Middle frontal gyrus (tissue), 1 donor: ENCODE results near the gene SEPTIN8.

Experiments used
- DNase-seq: peaks from one replicate; pipeline ENCODE4 v3.0.0-alpha.2; 2015; ENCODE audit warnings: low spot score; ENCODE audit errors: extremely low spot score

SEPTIN8 gene

DNA sequence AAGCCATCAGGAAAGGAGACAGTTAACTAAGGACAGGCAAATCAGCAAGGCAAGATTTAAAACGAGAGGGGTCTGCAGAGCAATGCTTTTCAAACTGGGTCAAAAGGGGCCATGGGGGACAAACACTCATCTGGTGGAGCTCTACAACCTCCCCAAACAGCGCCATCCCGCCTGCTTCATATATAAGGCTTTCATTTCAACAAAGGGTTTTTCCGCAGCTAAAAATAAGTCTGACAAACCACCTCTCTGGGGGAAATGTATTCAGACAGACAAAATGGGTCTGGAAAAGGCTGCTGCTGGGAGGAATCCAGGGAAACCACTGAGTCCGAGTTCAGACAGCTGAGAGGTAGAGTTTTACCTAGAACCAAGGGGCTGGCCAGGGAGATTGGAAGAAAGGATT is 8.3 kb upstream of the SEPTIN8 start:
- DNase-seq, result no peak

DNA sequence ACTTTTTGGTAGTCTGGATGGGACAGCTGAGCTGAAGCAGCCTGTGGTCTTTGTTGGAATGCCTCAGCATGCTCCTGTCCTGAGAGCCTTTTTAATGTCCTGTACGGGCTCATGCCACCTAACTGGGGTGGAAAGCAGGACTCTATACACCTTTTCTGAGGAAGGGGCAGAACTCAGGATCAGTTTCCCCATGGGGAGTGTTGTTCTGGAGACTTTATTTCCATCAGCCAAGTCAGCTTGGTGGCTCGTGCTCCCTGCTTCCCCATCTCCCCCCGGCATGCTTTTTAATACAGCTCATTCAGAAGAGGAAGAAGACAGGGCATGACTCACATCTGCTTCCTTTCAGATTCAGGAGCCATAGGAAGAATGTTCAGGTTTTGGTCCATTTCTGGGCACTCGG is 5.1 kb upstream of the SEPTIN8 start:
- DNase-seq, result no peak

DNA sequence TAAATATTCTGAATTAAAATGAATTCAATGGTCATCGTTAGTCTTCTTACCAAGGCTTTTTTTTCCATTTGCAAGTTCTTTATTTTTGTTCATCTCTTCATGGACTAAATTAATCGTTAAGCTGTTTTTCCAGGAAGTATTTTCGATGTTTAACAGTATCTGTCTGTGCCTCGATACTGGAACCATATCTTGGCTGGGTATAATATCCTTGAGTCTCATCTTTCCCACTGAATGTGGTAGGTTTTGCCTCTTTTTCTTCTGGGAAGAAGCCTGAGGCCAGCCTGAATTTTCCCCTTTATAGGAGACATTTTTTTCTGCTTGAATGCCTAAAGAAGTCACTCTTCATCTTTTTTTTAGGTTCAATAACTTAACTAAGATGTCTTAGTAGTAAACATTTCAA is 4.0 kb upstream of the SEPTIN8 start:
- no peak for DNase-seq

DNA sequence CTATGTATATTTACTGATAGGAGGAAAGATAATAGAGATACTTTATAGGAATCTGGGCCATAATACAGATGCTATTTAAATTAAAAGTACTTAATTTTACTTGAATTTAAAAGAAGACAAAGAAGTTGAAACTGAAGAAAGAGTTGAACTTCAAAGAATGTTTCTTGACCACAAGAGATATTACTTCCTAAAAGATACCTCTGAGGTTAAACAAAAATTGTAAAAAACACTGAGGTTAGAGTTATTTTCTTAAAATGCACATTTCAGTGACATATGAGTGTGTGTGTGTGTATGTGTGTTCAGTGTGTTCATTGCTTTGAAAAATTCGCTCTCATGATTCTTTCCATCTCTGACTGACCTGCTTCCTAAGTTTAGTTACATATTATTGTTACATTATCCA is 3.5 kb upstream of the SEPTIN8 start:
- no peak for DNase-seq

DNA sequence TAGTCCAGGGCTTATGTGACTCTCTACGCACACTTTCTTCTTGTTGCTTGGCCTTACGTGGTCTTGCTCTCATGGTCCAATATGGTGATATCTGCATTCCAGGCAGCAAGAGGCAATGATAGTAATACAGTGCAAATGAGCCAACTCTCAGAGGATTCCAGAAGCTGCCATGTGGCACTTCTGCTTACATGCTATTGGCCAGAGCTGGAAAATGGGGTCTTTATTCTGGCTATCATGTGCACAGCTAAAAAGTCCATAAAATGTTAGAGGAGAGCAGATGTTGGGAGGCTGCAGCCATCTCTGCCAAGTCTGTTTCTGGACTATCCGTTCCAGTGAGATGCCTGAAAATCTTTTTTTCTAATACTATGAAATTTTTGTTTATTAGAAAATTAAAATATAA is 2.9 kb upstream of the SEPTIN8 start:
- DNase-seq, result peak; percentile 67

DNA sequence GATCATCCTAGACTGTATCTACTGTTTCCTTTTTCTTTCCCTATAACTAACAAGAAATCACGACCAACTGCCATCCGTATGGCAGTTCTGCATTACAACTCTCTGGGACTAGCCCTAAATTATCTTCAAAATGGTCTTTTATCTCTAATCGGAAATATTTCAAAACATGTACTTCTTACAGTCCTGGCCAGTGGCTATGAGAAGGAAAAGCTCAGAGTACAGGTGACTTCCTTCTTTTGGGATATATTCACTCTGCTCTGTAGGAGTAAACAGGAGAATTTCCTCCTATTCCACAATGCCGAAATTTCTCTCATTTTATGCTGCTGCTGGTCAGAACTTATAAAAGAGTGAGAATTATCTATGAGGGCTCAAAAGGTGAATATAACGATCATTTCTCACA is 1.8 kb upstream of the SEPTIN8 start:
- no peak for DNase-seq

DNA sequence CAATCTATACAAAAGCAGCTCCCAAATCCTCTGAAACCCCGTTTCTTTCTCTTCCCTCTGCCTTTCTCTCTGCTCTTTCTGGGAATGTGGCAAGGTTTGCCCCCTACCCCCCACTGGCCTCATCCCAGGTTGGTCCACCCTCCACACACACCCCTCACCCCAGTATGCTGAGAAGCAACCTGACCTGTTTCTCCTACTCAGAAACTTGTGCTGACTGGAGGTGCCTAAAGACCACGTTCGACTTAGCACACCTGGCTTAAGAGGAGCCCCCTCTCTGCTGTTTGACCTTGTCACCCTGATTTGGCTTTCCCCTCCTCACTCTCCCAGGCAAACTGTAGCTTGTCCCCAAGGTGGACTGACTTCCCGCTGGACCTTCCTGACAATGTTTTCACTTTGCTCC is 1.1 kb upstream of the SEPTIN8 start:
- no peak for DNase-seq

DNA sequence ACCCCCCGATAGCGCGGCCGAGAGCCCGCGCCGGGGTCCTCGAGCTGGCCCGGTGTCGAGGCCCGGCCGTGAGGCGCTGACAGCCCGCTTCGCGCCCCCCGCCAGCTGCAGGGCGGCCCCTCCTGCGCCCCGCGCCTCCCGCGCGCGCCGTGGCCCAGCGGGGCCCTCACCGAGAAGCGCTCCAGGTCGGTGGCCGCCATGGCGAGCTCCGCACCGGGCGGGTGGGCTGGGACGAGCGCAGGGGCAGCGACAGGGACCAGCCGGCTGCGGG is 166 bp downstream of the SEPTIN8 start:
- no peak for DNase-seq

DNA sequence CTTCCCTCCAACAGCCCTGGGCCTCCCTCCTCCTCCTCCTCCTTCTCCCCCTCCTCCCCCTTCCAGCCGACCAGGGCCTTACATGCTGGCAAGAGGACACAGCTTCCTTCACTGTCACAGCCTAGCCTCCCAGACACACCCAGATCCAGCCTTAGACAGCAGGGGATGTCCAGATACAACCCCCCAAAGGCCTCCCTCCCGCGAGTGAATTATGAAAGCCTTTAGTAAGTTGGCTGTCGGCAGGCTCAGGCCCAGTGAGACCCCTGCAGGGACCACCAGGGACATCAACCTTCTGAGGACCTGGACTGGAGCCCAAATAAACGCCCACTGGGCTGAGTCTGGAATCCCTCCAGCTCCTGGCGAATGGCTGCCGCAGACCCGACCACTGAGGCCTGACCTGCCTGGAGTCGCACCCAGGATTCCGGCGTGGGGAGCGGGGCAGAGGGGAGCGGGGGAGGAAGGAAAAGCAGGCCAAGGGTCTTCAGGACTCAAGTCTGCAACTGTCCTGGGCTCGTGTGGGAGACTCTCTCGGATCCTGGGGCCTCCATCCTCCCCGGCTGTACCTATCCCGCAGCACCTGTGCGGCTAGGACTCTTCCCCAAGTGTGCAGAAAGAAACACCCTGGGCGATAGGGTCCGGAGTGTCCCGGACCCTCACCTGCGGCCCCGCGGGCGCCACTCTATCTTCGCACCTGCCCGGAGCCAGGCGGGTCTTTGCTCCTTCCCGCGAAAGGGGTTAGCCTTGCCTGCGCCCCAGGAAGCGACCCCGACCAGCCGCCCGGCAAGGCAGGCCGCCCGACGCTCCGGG is 705 bp downstream of the SEPTIN8 start:
- no peak for DNase-seq

DNA sequence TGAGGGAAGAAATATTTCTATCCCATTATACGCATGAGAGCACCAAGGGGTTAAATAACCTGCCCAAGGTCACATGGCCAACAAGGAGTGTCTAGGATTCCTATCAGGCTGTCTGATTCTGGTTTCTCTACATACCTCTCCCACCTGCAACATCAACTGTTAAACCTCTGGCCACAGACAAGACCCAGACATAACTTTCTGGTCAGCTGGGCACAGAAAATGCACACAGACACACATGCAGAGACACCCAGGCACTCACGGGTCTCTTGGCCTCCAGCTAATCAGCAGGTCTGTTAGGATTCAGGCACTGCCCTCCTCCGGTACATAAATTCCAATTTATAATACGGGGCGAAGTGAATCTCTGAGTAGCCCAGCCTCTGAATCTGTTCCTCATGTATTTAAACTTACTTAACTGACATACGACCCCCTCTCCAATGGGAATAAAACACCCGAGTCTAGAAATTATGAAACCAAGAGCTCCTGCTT is 1.5 kb downstream of the SEPTIN8 start:
- DNase-seq, result no peak

DNA sequence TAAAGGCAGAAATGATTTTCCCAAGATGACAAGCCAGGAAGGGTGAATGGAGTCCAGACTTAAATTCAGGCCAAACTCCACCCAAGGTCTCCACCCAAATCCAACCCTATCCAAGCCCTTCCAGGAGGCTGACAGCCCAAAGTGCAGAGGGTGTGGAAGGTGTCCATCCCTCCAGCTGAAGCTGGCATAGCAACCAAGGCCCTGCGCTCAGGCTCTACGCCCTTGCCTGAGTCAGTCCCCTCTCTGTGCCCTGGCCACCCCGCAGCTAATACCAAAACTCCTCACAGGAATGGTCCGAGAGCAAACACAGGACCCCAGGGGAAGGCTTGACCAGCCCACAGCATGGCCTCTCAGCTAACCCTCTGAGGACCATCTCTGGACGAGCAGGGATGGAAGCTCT is 2.1 kb downstream of the SEPTIN8 start:
- DNase-seq, result no peak

DNA sequence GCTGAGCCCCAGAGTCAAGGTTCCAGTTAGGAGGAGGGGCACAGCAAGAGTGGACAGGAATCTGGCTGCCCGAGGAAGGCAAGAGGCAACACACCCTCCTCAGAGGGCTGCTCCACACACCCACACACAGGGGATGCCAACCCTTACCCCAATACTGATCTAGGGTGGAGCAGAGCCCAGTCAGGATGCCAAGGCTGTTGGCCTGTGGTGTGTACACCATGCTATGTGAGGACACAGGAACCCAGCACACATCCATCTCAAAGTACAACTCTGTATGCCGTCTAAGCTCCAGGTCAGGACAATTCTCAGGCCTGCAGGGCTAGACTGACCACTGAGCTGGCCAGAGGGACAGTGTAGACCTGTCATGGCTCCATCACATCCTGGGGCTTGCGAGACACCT is 2.6 kb downstream of the SEPTIN8 start:
- no peak for DNase-seq

DNA sequence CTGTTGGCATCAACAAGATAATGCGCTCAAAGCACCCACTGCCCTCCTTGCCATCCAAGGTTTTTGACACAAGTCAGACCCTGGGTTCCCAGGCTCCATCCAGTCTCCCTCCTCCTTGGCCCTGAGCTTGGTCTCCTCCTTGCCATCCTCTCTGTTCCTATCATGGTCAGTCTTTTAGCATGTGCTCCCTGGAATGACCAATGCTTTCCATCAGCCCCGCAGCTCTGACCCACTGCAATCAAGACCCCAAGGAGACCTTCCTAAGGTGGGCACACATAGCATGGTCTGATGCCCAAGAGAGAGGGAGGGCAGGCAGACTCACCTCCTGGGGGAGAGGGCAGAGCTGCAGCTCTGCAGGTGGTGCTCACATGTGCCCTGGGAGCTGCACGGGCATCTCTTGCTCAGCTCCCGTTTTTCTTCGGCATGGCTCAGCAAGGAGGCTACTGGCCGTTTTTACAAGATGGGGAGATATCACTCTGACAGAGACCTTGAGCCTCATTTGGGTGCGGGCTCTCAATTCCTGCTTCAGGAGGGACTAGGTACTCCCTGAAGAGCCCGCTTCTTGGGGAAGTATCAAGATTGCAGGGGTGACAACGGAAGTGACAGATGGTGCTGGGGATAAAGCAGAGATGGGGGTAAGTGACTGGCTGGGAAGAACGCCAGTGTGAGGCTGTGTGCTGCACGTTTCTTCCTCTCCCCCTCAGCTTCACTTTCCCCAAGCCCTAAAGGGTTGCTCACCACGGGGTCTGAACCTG is 3.3 kb downstream of the SEPTIN8 start:
- DNase-seq, result no peak

DNA sequence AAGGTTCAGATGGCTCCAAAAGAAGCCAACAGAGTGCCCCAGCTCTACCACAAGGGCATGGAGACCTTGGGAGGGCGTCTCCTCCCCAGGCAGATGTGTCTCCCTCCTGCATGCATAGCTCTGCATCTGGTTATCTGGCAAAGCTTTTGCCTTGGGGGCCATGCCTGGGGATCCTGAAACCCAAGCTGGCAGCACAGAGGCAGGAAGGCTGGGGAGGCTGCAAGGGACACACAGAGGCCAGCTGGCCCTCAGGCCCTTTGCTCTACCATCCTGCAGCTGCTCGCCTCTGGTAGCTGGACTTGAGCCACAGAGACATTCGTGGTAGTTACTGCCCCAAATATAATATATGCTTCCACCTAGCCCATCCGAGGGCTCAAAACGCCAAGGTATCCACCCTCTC is 3.9 kb downstream of the SEPTIN8 start:
- DNase-seq, result no peak

DNA sequence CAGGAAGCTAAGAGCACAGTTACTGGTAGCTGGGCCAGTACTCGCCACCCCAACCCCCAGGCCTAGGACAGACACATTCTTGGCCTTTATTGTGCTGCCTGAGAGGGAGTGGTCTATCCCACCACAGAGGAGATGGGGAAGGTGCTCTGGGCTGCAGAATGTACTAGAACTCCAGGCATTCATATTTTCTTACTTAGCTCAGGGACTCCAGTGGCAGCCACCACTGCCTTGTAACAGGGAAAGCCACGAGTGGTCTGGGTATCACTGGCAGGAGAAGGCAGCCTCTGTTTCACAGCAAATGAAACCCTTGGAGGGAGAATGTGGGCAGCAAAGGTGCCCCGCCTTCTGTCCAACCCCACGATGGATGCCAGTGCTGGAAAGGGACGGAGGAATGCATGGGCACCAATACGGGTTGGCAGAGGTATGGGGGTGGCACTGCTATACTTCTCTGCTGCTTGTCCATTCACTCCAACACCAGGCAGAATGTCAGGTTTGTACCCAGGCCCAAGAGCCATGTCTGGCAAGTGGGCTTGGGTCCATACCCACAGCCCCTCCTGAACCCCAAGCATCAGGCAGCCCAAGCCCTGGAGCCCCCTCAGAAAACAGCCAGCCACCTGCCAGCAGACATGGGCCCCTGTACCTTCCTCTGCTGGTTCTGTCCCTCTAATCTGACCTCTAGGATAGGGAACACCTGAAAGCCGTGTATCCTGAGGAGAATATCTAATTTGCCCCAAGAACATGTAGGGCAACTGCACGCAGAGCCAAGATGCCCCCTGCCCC is 4.6 kb downstream of the SEPTIN8 start:
- no peak for DNase-seq

DNA sequence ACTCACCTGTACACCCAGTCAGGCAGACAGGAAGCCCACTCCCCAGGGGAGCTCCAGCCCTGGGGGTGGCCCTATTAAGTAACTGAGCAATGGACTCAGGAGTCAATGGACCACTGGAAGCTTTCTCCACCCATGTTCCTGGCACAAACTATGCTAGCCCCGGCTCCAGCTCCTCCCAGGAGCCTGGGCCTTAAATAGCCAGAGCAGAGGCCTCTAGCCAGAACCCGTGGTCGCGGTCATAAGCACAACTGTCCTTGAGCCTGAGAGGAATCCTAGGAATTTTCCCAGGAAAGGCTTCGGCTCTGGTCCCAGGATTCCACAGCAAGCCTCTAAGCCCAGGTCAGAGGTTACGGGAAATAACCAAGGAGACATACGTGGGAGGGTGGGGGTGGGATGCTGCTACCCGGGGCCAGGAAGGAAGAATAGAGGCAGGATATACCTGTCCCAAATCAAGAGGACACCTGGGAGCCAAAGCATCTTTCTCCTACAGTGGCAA is 5.5 kb downstream of the SEPTIN8 start:
- DNase-seq, result no peak

DNA sequence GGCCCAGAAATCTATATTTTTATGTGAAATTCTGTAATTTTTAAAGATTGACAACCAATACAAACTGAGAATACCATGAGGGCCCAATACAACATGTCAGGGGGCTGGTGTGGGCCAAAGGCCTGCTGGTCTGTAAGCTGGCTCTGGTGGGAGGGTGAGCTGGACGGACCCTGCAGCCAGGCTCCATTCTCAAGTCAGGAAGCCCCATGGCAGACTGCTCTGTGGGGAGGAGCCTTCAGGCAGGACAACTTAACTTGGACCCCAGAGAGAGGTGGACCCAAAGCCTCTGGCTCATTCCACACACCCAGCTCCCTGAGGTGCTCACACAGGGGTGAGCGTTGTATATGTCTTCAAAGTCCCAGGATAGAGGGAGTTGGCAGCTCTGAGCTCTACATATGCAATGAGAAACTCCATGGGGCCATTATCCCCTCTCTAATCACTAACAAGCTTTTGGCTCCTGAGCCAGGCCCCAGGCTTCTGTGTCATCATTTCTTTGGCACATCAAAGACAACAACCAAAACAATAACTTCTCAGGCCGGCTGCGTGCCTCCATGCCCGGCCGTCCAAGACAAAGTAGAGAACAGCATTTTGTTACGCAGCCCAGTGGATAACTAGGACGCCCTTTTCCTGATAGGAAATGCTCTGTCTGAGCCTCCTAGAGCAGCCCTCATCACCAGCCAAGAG is 6.4 kb downstream of the SEPTIN8 start:
- DNase-seq, result no peak

DNA sequence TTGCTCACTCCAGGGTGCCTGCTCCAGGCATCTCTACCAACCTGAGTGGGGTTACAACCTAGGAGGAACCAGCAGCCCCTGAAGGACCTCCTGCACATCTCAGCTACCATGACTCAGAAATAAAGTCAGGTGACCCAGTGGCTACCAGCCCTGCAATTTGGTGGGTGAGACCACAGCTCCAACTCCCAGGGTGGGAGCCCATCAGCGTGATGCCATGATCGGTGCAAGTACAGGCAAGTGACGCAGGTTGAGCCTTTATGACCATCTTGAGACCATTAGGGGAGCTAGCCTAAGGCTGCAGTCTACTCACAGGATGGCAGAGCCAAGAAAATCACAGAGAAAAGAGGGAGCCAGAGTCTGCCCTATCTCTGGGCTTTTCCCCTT is 8.6 kb downstream of the SEPTIN8 start:
- no peak for DNase-seq

DNA sequence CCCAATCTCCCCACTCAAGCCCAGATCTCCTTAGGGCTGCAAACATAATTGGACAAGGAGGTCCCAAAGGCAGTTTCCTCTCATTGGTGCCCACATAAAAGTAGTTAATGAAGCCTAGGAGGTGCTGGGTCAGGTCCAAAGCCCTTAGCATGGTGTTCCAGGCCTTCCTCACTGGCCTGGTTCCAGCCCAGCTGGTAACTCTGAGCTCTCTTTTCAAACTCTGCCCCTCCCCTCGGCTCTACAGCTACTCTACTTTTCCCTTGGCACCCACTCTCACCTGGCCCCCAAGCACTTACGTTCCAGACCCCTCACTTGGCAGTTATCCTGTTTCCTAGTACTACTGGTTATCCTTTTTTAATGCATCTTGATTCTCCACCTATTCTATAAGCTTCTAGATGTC is 9.9 kb downstream of the SEPTIN8 start:
- DNase-seq, result no peak

DNA sequence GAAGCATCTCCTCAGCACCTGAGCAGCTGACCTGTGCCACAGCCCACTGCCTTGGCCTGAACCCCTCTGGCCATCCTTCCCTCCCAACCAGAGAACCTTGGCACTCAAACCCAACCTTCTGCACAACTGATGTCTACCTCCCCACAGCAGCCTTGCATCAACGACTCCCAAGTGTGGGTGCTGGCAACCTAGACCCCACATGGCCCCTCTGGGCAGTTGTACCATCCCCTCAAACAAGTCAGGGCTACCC is 10.3 kb downstream of the SEPTIN8 start:
- DNase-seq, result no peak

DNA sequence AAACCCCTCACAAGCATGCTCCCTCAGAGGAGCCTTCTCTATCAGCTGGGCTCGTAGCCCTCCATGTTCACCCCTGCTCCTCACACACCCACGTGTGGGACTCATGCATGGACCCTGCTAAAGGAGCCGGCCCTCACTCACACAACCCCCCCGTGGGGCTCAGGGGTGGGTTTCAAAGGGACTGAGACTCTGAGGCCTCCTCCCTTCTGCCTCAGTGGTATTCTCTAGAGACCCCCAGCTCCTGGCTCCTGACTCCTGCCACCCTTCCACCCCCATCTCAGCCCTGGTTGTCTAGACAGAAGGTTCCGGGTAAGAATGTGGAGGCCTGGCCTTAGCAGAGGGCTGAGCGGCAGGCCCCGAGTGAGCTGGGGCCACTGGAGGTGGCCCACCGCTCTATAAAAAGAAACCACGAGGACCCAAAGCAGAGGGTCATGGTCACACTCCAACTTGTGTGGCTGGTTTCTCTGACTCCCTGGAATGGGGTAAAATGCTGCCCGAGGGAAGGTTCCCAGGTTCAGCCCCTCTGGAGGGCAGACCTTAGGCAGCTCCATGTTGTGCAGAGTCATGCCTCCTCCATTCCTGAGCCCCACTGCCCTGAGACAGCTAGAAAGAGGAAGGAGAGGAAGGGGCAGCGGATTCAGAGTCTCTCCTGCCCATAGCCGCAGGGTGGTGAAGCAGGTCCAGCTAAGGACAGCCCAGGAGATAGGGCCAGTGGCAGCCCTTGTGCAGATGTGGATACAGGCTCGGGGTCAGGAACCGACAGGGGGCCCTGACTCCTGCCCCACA is 10.8 kb downstream of the SEPTIN8 start:
- no peak for DNase-seq
